EH (cell line): ENCODE measurements around the gene GPATCH11.

Source experiments
- DNase-seq: peaks from one replicate; pipeline ENCODE4 v3.0.0-alpha.2; 2015; ENCODE audit warnings: low read depth

Gene GPATCH11

GRCh38 chr2:37083873-37084794 is at the start of gene GPATCH11, which contains the start of gene HEATR5B:
GPATCH11 (plus strand) TSS chr2:37084518; CDS start chr2:37088382, 3,864 bp downstream.
HEATR5B (minus strand) TSS chr2:37084372; CDS start chr2:37083414, 958 bp downstream.
- peak; percentile 97 for DNase-seq

GRCh38 chr2:37037771-37038170 is 46.5 kb upstream of the GPATCH11 start:
- DNase-seq = no peak

GRCh38 chr2:37039580-37039979 is 44.7 kb upstream of the GPATCH11 start:
- no peak for DNase-seq

GRCh38 chr2:37052600-37053332 is 31.6 kb upstream of the GPATCH11 start:
- no peak for DNase-seq

- no peak for DNase-seq
Measured at GRCh38 chr2:37059841-37060240, 24.5 kb upstream of the GPATCH11 start.

GRCh38 chr2:37060446-37060845 is 23.9 kb upstream of the GPATCH11 start:
- no peak for DNase-seq

GRCh38 chr2:37061013-37061711 is 23.2 kb upstream of the GPATCH11 start:
- no peak for DNase-seq

GRCh38 chr2:37061776-37062175 is 22.5 kb upstream of the GPATCH11 start:
- DNase-seq = no peak

GRCh38 chr2:37068686-37069085 is 15.6 kb upstream of the GPATCH11 start:
- DNase-seq = no peak

GRCh38 chr2:37070931-37071330 is 13.4 kb upstream of the GPATCH11 start:
- no peak for DNase-seq

- peak; percentile 24 for DNase-seq
Measured at GRCh38 chr2:37080266-37080665, 4.1 kb upstream of the GPATCH11 start.

- no peak for DNase-seq
Measured at GRCh38 chr2:37080689-37081088, 3.6 kb upstream of the GPATCH11 start.

- DNase-seq = no peak
Measured at GRCh38 chr2:37084797-37085196, 479 bp downstream of the GPATCH11 start.

- peak; percentile 73 for DNase-seq
Measured at GRCh38 chr2:37085731-37086147, 1.4 kb downstream of the GPATCH11 start.

GRCh38 chr2:37090019-37090477 is 5.7 kb downstream of the GPATCH11 start:
- DNase-seq = no peak

GRCh38 chr2:37091873-37092272 is 7.6 kb downstream of the GPATCH11 start:
- no peak for DNase-seq

GRCh38 chr2:37096568-37096967 is 12.2 kb downstream of the GPATCH11 start:
- no peak for DNase-seq

GRCh38 chr2:37098416-37099118 is 14.2 kb downstream of the GPATCH11 start:
- no peak for DNase-seq

- no peak for DNase-seq
Measured at GRCh38 chr2:37100054-37100453, 15.7 kb downstream of the GPATCH11 start.

- no peak for DNase-seq
Measured at GRCh38 chr2:37102588-37102987, 18.3 kb downstream of the GPATCH11 start.

- DNase-seq = no peak
Measured at GRCh38 chr2:37104178-37104577, 19.9 kb downstream of the GPATCH11 start.

- no peak for DNase-seq
Measured at GRCh38 chr2:37105150-37105549, 20.8 kb downstream of the GPATCH11 start.
